Measurements from ENCODE around the gene PPP2R1B. TPM values are rescaled to one million over a fixed set of nuclear protein-coding genes. Genes with fewer than 3 reads are reported as not detected.
A peak's percentile ranks its signal among the peaks of the same experiment; 100 is the strongest.

PPP2R1B gene
- total and polyA plus RNA-seq, 12 donors, result 5.8 to 16.8 (median 10.7) TPM

GRCh38 chr11:111734954-111735261 is 31.3 kb downstream of the PPP2R1B start:
- Histone ChIP-seq H3K27ac (peak overlapping the region; percentile 80 to 97 (median 94)), H3K9me3 (no peaks in the 10 kb centered on the region), H3K27me3 (no peaks in the 10 kb centered on the region), H3K36me3 (peaks cover 0 to 22% (median 0%) of the 10 kb centered on the region in 9 donors), H3K4me3 (peak overlapping the region in 5 of 10 donors; percentile 41 to 60 (median 52)), H3K4me1 (peaks cover 72 to 88% (median 85%) of the 10 kb centered on the region in 9 donors)
- intact Hi-C loops (cut with DNase I), result loop anchor here in 3 of 10 donors (1.0 to 10.0 kb wide), 4 partner anchors 32 to 133 kb away; partner anchors contain the start of genes PPP2R1B (in 2 of the 3) and SIK2 (in 2 of the 3)
- DNase-seq (no peak), ATAC-seq (no peak)
- TF ChIP-seq CTCF (IDR thresholded peaks at IDR 0.05), result no peak
- WGBS, 2 donors, result 39 to 46% methylated on average over 6 of the region's 6 CpGs

GRCh38 chr11:111734101-111734953 is 31.9 kb downstream of the PPP2R1B start:
- peak overlapping the region; percentile 80 to 97 (median 94) for H3K27ac ChIP-seq
- H3K4me1 ChIP-seq, result peaks cover 76 to 94% (median 91%) of the 10 kb centered on the region in 9 donors
- intact Hi-C loops (cut with DNase I), result loop anchor here in 2 of 10 donors (5.0 to 10.0 kb wide), 2 partner anchors 33 to 130 kb away; partner anchors contain the start of genes PPP2R1B (in 2 of the 2) and SIK2 (in 1 of the 2)
- peak overlapping the region in 2 of 10 donors; percentile 52 to 60 for H3K4me3 ChIP-seq
- DNase-seq (peak in 1 of 2 donors; percentile 20), ATAC-seq (peak in 1 of 8 donors; percentile 5)
- TF ChIP-seq CTCF (IDR thresholded peaks at IDR 0.05), result no peak
- peaks cover 0 to 16% (median 0%) of the 10 kb centered on the region in 9 donors for H3K36me3 ChIP-seq
- WGBS, 2 donors, result 63 to 65% methylated on average over 8 of the region's 8 CpGs
- H3K9me3 ChIP-seq, result no peaks in the 10 kb centered on the region
- H3K27me3 ChIP-seq, result no peaks in the 10 kb centered on the region

- peaks cover 0 to 15% (median 0%) of the 10 kb centered on the region in 9 donors for H3K36me3 ChIP-seq
- no peaks in the 10 kb centered on the region for H3K9me3 ChIP-seq
- intact Hi-C loops (cut with DNase I), result loop anchor here in 2 of 10 donors (5.0 to 10.0 kb wide), 2 partner anchors 34 to 129 kb away; partner anchors contain the start of genes PPP2R1B (in 2 of the 2) and SIK2 (in 1 of the 2)
- H3K4me3 ChIP-seq, result no peak overlapping the region
- no peak for TF ChIP-seq CTCF (IDR thresholded peaks at IDR 0.05)
- DNase-seq (peak in 1 of 2 donors; percentile 56), ATAC-seq (peak in 4 of 8 donors; percentile 3 to 30 (median 4))
- peak overlapping the region; percentile 80 to 97 (median 94) for H3K27ac ChIP-seq
- 40 to 60% methylated on average over 9 of the region's 9 CpGs for WGBS, 2 donors
- peaks cover 79 to 100% (median 96%) of the 10 kb centered on the region in 9 donors for H3K4me1 ChIP-seq
- no peaks in the 10 kb centered on the region for H3K27me3 ChIP-seq
Measured at GRCh38 chr11:111733611-111734088, 32.5 kb downstream of the PPP2R1B start.

- H3K9me3 ChIP-seq, result no peaks in the 10 kb centered on the region
- no peak overlapping the region for H3K4me3 ChIP-seq
- no peak for TF ChIP-seq CTCF (IDR thresholded peaks at IDR 0.05)
- WGBS, 2 donors, result 29 to 37% methylated on average over 7 of the region's 7 CpGs
- peaks cover 0 to 13% (median 0%) of the 10 kb centered on the region in 9 donors for H3K36me3 ChIP-seq
- no peaks in the 10 kb centered on the region for H3K27me3 ChIP-seq
- H3K27ac ChIP-seq, result peak overlapping the region; percentile 80 to 97 (median 94)
- H3K4me1 ChIP-seq, result peaks cover 74 to 99% (median 90%) of the 10 kb centered on the region in 9 donors
- intact Hi-C loops (cut with DNase I), result loop anchor here in 2 of 10 donors (5.0 to 10.0 kb wide), 2 partner anchors 34 to 128 kb away; partner anchors contain the start of genes PPP2R1B (in 2 of the 2) and SIK2 (in 1 of the 2)
- ATAC-seq (peak; percentile 6 to 34 (median 20)), DNase-seq (peak; percentile 53 to 62)
Measured at GRCh38 chr11:111733016-111733415, 33.2 kb downstream of the PPP2R1B start.
